GM21447 (cell line): ENCODE measurements around the gene MON2.
"Not testable (repeated sequence)": the region's sequence is repeated elsewhere in the genome, so short reads cannot be mapped to it uniquely, and the experiment has no call there.

ENCODE experiments used
- ATAC-seq: cut with Tn5 transposase; IDR thresholded peaks from one replicate; pipeline ENCODE4 v1.9.1; 2021; ENCODE audit not compliant: unreplicated experiment

MON2 gene

GRCh38 chr12:62543741-62544140 lies 77.1 kb downstream of the MON2 start:
- no peak for ATAC-seq

GRCh38 chr12:62552906-62553556 lies 86.4 kb downstream of the MON2 start:
- no peak for ATAC-seq

- ATAC-seq, result not testable (repeated sequence)
These were observed 92.7 kb downstream of the MON2 start for GRCh38 chr12:62559366-62559765.

- no peak for ATAC-seq
These were observed 96.2 kb downstream of the MON2 start for GRCh38 chr12:62562846-62563245.

GRCh38 chr12:62575036-62575435 lies 108.4 kb downstream of the MON2 start:
- ATAC-seq, result no peak

GRCh38 chr12:62576503-62576902 lies 109.9 kb downstream of the MON2 start:
- no peak for ATAC-seq

GRCh38 chr12:62578726-62579125 lies 112.1 kb downstream of the MON2 start:
- ATAC-seq, result no peak

GRCh38 chr12:62581288-62582064 lies 114.8 kb downstream of the MON2 start:
- peak; percentile 64 for ATAC-seq

GRCh38 chr12:62582065-62582366 lies 115.4 kb downstream of the MON2 start:
- ATAC-seq, result no peak

GRCh38 chr12:62584619-62585018 lies 118.0 kb downstream of the MON2 start:
- ATAC-seq, result no peak

- ATAC-seq, result no peak
These were observed 120.2 kb downstream of the MON2 start for GRCh38 chr12:62586850-62587249.

- ATAC-seq, result no peak
These were observed 122.3 kb downstream of the MON2 start for GRCh38 chr12:62588916-62589315.

GRCh38 chr12:62597253-62597652 lies 130.6 kb downstream of the MON2 start:
- no peak for ATAC-seq

- no peak for ATAC-seq
These were observed 132.2 kb downstream of the MON2 start for GRCh38 chr12:62598846-62599245.

- ATAC-seq, result no peak
These were observed 133.3 kb downstream of the MON2 start for GRCh38 chr12:62599854-62600437.

GRCh38 chr12:62601765-62602164 lies 135.1 kb downstream of the MON2 start:
- no peak for ATAC-seq

- ATAC-seq, result peak; percentile 64
These were observed 135.8 kb downstream of the MON2 start for GRCh38 chr12:62602255-62603060.

- peak; percentile 67 for ATAC-seq
These were observed 136.6 kb downstream of the MON2 start for GRCh38 chr12:62603061-62603810.

- no peak for ATAC-seq
These were observed 137.1 kb downstream of the MON2 start for GRCh38 chr12:62603811-62604098.

GRCh38 chr12:62604373-62604772 lies 137.7 kb downstream of the MON2 start:
- no peak for ATAC-seq

GRCh38 chr12:62604871-62605270 lies 138.2 kb downstream of the MON2 start:
- no peak for ATAC-seq
